ENCODE measurements around the gene PKP1. TPM values are rescaled to one million over a fixed set of nuclear protein-coding genes. Genes with fewer than 3 reads are reported as not detected.

Gene PKP1
- total and polyA plus RNA-seq, 10 of the 15 experiments (the other 5 are each of a cell fraction or from before 2014, with no cell fraction given): 0.03 TPM; not detected in 9

GRCh38 chr1:201335901-201336300, 52.6 kb downstream of the PKP1 start (continued):
- TF ChIP-seq, protein P1, sequence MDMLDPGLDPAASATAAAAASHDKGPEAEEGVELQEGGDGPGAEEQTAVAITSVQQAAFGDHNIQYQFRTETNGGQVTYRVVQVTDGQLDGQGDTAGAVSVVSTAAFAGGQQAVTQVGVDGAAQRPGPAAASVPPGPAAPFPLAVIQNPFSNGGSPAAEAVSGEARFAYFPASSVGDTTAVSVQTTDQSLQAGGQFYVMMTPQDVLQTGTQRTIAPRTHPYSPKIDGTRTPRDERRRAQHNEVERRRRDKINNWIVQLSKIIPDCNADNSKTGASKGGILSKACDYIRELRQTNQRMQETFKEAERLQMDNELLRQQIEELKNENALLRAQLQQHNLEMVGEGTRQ (IDR thresholded peaks at IDR 0.05; ENCODE audit: borderline replicate concordance, low read depth, low read length): no peak
- no peak for TF ChIP-seq REST (IDR thresholded peaks at IDR 0.05; ENCODE audit: low read depth, low read length)

DNA sequence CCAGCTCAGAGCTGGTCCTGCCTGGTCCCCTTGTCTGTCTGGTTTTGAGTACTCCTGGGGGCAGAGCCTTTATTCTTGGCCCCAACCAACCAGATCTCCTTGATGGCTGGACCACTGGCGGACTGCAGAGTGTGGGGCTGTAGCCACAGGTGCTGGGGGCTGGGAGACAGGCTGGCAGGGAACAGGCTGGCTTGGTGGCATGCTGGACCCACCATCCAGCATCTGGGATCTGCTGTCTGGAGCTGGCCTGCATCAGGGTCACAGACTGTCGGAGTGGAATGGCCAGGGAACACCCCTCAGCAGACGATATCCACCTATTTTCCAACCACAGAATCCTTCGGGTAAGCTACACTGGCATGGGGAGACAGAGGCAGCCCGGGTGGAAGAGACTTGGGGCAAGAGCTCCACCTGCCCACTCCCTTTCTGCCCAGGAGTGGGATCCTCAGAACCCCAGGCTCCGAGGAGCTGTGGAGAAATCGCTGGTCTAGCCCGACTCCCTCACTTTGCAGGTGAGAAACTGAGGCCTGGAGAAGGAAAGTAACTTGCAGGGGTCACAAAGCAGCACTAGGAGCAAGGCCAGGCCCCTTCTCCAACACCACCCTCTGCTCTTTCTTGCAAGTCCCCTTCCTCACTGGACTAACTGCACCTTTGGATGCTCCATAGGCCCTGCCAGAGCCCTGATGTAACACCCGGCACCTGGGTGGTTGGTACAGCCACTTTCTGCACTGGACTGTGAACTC, 53.6 kb downstream of the PKP1 start:
- CTCF ChIA-PET: interaction anchor here (0.9 kb wide), 1 partner anchor 9 kb away, joined by 3 read pairs; no protein-coding TSS in a partner anchor
- H3K4me3 ChIP-seq: no peak overlapping the region
- H2AFZ ChIP-seq (ENCODE audit: control insufficient read depth, low read depth, low read length): no peak overlapping the region
- SMC1A ChIA-PET (ENCODE audit: uncharacterized antibody, unreplicated experiment): no interaction called here
- H3K79me2 ChIP-seq (ENCODE audit: control insufficient read depth, insufficient read depth, low read length): no peaks in the 10 kb centered on the region
- in situ Hi-C loops (cut with MboI): no loop called here
- DNase-seq (ENCODE audit: low read depth, low spot score) (no peak), ATAC-seq (no peak), FAIRE-seq (no peak)
- no peak overlapping the region for H3K27ac ChIP-seq (ENCODE audit: control insufficient read depth, insufficient read depth)
- WGBS (ENCODE audit: insufficient coverage, insufficient replicate concordance, low lambda C conversion rate, missing lambda C conversion rate): 8% methylated on average over 9 of the region's 9 CpGs
- H3K9ac ChIP-seq (ENCODE audit: control insufficient read depth, insufficient read depth, low read length): no peak overlapping the region
- peaks cover 0 to 2% of the 10 kb centered on the region in 2 experiments; a peak in 3 of 4 replicates for H3K27me3 ChIP-seq (replicated peaks in 1 of 2; ENCODE audit: control insufficient read depth in 2 of 2, insufficient read depth in 2 of 2, low read length in 1 of 2)
- no peaks in the 10 kb centered on the region for H3K36me3 ChIP-seq (ENCODE audit: control insufficient read depth in 2 of 2, insufficient read depth in 2 of 2, low read length in 1 of 2)
- no peaks in the 10 kb centered on the region for H4K20me1 ChIP-seq (ENCODE audit: control insufficient read depth, insufficient read depth)
- H3K4me1 ChIP-seq (ENCODE audit: control insufficient read depth, insufficient read depth, low read length): no peaks in the 10 kb centered on the region
- no TSS peak for BruUV-seq (replicated peaks)
- H3K9me3 ChIP-seq (replicated peaks; ENCODE audit: control insufficient read depth, insufficient read depth, low read length): no peaks in the 10 kb centered on the region; the same call in 2 of the 3 replicates
- intact Hi-C loops (cut with micrococcal nuclease; ENCODE audit: unreplicated experiment): no loop called here
- no peak overlapping the region for H3K4me2 ChIP-seq (ENCODE audit: control insufficient read depth, insufficient read depth)
- POLR2A ChIA-PET: interaction anchor here (0.6 kb wide), 1 partner anchor 232 kb away, joined by 3 read pairs; no protein-coding TSS in a partner anchor
- RAD21 ChIA-PET (ENCODE audit: unreplicated experiment): no interaction called here
- TF ChIP-seq, protein P1 (IDR thresholded peaks at IDR 0.05; ENCODE audit: borderline replicate concordance, low read depth, low read length): no peak
- no peak for TF ChIP-seq BCL3 (IDR thresholded peaks at IDR 0.05; ENCODE audit: borderline replicate concordance, insufficient read depth, low read depth, low read length, poor library complexity, severe bottlenecking)
- no peak for TF ChIP-seq RELA (IDR thresholded peaks at IDR 0.05; ENCODE audit: borderline replicate concordance, partially characterized antibody)
- no peak for TF ChIP-seq TAF1 (IDR thresholded peaks at IDR 0.05; ENCODE audit: borderline replicate concordance, low read depth, low read length)
- TF ChIP-seq SUZ12 (IDR thresholded peaks at IDR 0.05; ENCODE audit: unreplicated experiment): no peak
- TF ChIP-seq CUX1 (IDR thresholded peaks at IDR 0.05; ENCODE audit: insufficient replicate concordance, low read depth, low read length): no peak
